ENCODE results near the gene MYOF. TPM values are rescaled to one million over a fixed set of nuclear protein-coding genes. Genes with fewer than 3 reads are reported as not detected.

The MYOF gene
- total and polyA plus RNA-seq, 9 of the 15 experiments (the other 6 are each of a cell fraction or from before 2014, with no cell fraction given): 0.06 to 0.27 TPM; not detected in 7

- no peak for TF ChIP-seq ZC3H4 (CRISPR knock-in tag; IDR thresholded peaks at IDR 0.05; ENCODE audit: borderline replicate concordance)
- no peak for TF ChIP-seq ZNF224 (CRISPR knock-in tag; IDR thresholded peaks at IDR 0.05)
- peak; percentile 24; the same call in 1 of the 2 replicates for TF ChIP-seq TCF3 (CRISPR knock-in tag; IDR thresholded peaks at IDR 0.05)
- TF ChIP-seq ZMIZ1 (IDR thresholded peaks at IDR 0.05; ENCODE audit: low read depth in 2 of 2, low read length in 2 of 2): no peak
- TF ChIP-seq CBFA2T3 (IDR thresholded peaks at IDR 0.05): peak; percentile 74
- no peak for TF ChIP-seq NFYB (IDR thresholded peaks at IDR 0.05; ENCODE audit: extremely low read depth, insufficient read length)
- TF ChIP-seq FOXK2 (conservative IDR thresholded peaks at IDR 0.05 in 1 of 2, IDR thresholded peaks at IDR 0.05 in 1 of 2; ENCODE audit: low read depth in 2 of 2): no peak
- no peak for TF ChIP-seq ZNF75A (CRISPR knock-in tag; IDR thresholded peaks at IDR 0.05)
- TF ChIP-seq CBX5 (IDR thresholded peaks at IDR 0.05; ENCODE audit: borderline replicate concordance, low read depth): no peak
- no peak for TF ChIP-seq ZNF217 (CRISPR knock-in tag; IDR thresholded peaks at IDR 0.05)
- no peak for TF ChIP-seq NFE2 (IDR thresholded peaks at IDR 0.05; ENCODE audit: low read depth)
- no peak for TF ChIP-seq SOX6 (IDR thresholded peaks at IDR 0.05)
- no peak for TF ChIP-seq REST (IDR thresholded peaks at IDR 0.05; ENCODE audit: borderline replicate concordance)
- TF ChIP-seq REST (CRISPR knock-in tag; IDR thresholded peaks at IDR 0.05; ENCODE audit: low read depth): no peak
- no peak for TF ChIP-seq ZNF445 (CRISPR knock-in tag; IDR thresholded peaks at IDR 0.05; ENCODE audit: low read depth)
- no peak for TF ChIP-seq ZNF3 (CRISPR knock-in tag; IDR thresholded peaks at IDR 0.05)
Measured at GRCh38 chr10:93498166-93498565, 16.0 kb upstream of the MYOF start (continued).

All from K562 (cell line).